ENCODE results near the gene HDAC4. TPM values are rescaled to one million over a fixed set of nuclear protein-coding genes. Genes with fewer than 3 reads are reported as not detected.

The HDAC4 gene
- total and polyA plus RNA-seq, 2 experiments from 2014 or later, result 8.1 to 41.8 TPM

- Histone ChIP-seq H2AFZ (peak overlapping the region; percentile 98), H3K4me1 (ENCODE audit: insufficient read depth) (peaks cover 20% of the 10 kb centered on the region), H4K20me1 (replicated peaks; ENCODE audit: insufficient read depth) (peaks cover 23% of the 10 kb centered on the region), H3K27me3 (ENCODE audit: insufficient read depth) (no peaks in the 10 kb centered on the region), H3K79me2 (replicated peaks; ENCODE audit: insufficient read depth) (peaks cover 32% of the 10 kb centered on the region), H3K4me2 (peak overlapping the region; percentile 95), H3K9me2 (ENCODE audit: insufficient read depth) (no peaks in the 10 kb centered on the region), H3F3A (replicated peaks; ENCODE audit: low read depth) (no peaks in the 10 kb centered on the region), H3K4me3 (peak overlapping the region; percentile 95), H3K27ac (ENCODE audit: low read depth) (peak overlapping the region; percentile 79; the same call in 1 of the 2 replicates), H3K36me3 (ENCODE audit: insufficient read depth) (no peaks in the 10 kb centered on the region)
- H3K4me1 Mint-ChIP-seq, result peaks cover 37% of the 10 kb centered on the region
- peak overlapping the region; percentile 75 for H3K27ac Mint-ChIP-seq
- TF ChIP-seq ZNF462 (CRISPR knock-in tag; IDR thresholded peaks at IDR 0.05) (no peak), EZH2phosphoT487 (IDR thresholded peaks at IDR 0.05; ENCODE audit: unreplicated experiment) (no peak), NANOG (IDR thresholded peaks at IDR 0.05; ENCODE audit: borderline replicate concordance) (no peak), CTCF (conservative IDR thresholded peaks at IDR 0.05; ENCODE audit: low read depth in 2 of 2) (peak in 1 of 2 experiments; percentile 11; a peak in 1 of 4 replicates)
- no peaks in the 10 kb centered on the region; the same call in 2 of the 3 replicates for H3K36me3 Mint-ChIP-seq (ENCODE audit: low read depth)
- peak; percentile 79 for DNase-seq (ENCODE audit: low spot score)
- peak; percentile 33 for ATAC-seq
- no peaks in the 10 kb centered on the region for H3K9me3 Mint-ChIP-seq
- H3K27me3 Mint-ChIP-seq (ENCODE audit: insufficient read depth, low read depth, poor library complexity), result peaks cover 9% of the 10 kb centered on the region
- H3K4me3 Mint-ChIP-seq, result peak overlapping the region; percentile 85
Observed at GRCh38 chr2:239401881-239402233, 1.0 kb upstream of the HDAC4 start.

All from GM23338 (cell line).